Activated B cell treated with CpG ODN at 0.5 μM for 24 hours (primary cell): ENCODE data around the gene LONRF2. TPM values are rescaled to one million over a fixed set of nuclear protein-coding genes. Genes with fewer than 3 reads are reported as not detected.

Source experiments
- ATAC-seq: fragments of 200-7000 bp; cut with Tn5 transposase; one replicate; pipeline ENCODE4 v1.10.0; 2021; ENCODE audit warnings: low read depth, mild to moderate bottlenecking, moderate library complexity
- CTCF ChIA-PET: fragments of 350-600 bp; sonication (Branson Sonifier 250); formaldehyde crosslinking; loops from one replicate; lab custom pipeline; 2021; ENCODE audit warnings: antibody characterized with exemption; lab: Charles Lee
- POLR2A ChIA-PET: fragments of 350-600 bp; sonication (Branson Sonifier 250); formaldehyde crosslinking; loops from one replicate; lab custom pipeline; 2021; ENCODE audit warnings: antibody characterized with exemption; lab: Charles Lee
- DNase-seq: peaks from one replicate; pipeline ENCODE4 v3.0.0; 2022
- H3K27ac Mint-ChIP-seq: one replicate; pipeline ENCODE4 v1.8.0; 2020; ENCODE audit warnings: mixed read lengths
- H3K27me3 Mint-ChIP-seq: one replicate; pipeline ENCODE4 v1.8.0; 2021; ENCODE audit warnings: mixed read lengths
- H3K36me3 Mint-ChIP-seq: one replicate; pipeline ENCODE4 v1.8.0; 2021; ENCODE audit warnings: low read depth, mixed read lengths
- H3K4me1 Mint-ChIP-seq: one replicate; pipeline ENCODE4 v1.8.0; 2021; ENCODE audit warnings: mixed read lengths
- H3K4me3 Mint-ChIP-seq: one replicate; pipeline ENCODE4 v1.8.0; 2020; ENCODE audit warnings: mild to moderate bottlenecking, mixed read lengths
- H3K9me3 Mint-ChIP-seq: one replicate; pipeline ENCODE4 v1.8.0; 2020; ENCODE audit warnings: mixed read lengths
- CTCF ChIP-seq: fragments of 200-600 bp; IDR thresholded peaks from one replicate; pipeline ENCODE4 v1.8.0; 2022; ENCODE audit warnings: antibody characterized with exemption, mild to moderate bottlenecking
- intact Hi-C: fragments of 100-400 bp; cut with micrococcal nuclease; formaldehyde crosslinking; loops from one replicate; pipeline ENCODE4 v1.15.1; 2024
- total RNA-seq: library from RNA; stranded (reverse); gene quantifications from 2 replicates; pipeline ENCODE4 v1.2.3, GENCODE V29; 2022

The LONRF2 gene
- total RNA-seq, 1 donor from 2014 or later, result 0.09 TPM

GRCh38 chr2:100271210-100271609 lies 51.1 kb downstream of the LONRF2 start:
- ATAC-seq (no peak), DNase-seq (no peak)
- Mint-ChIP-seq H3K27me3 (no peaks in the 10 kb centered on the region), H3K9me3 (peaks cover 6% of the 10 kb centered on the region), H3K36me3 (no peaks in the 10 kb centered on the region), H3K27ac (no peak overlapping the region), H3K4me3 (no peak overlapping the region), H3K4me1 (peaks cover 8% of the 10 kb centered on the region)
- TF ChIP-seq CTCF, result no peak
- intact Hi-C loops, result no loop called here
- ChIA-PET CTCF (no interaction called here), POLR2A (no interaction called here)

- H3K4me1 Mint-ChIP-seq, result peaks cover 9% of the 10 kb centered on the region
- no peak overlapping the region for H3K4me3 Mint-ChIP-seq
- DNase-seq (no peak), ATAC-seq (no peak)
- ChIA-PET POLR2A (no interaction called here), CTCF (no interaction called here)
- H3K27me3 Mint-ChIP-seq, result no peaks in the 10 kb centered on the region
- H3K36me3 Mint-ChIP-seq, result no peaks in the 10 kb centered on the region
- TF ChIP-seq CTCF, result no peak
- H3K9me3 Mint-ChIP-seq, result peaks cover 6% of the 10 kb centered on the region
- H3K27ac Mint-ChIP-seq, result no peak overlapping the region
- intact Hi-C loops, result no loop called here
These were observed 51.7 kb downstream of the LONRF2 start for GRCh38 chr2:100270381-100271146.

GRCh38 chr2:100269889-100270288 lies 52.4 kb downstream of the LONRF2 start:
- H3K36me3 Mint-ChIP-seq, result no peaks in the 10 kb centered on the region
- H3K27me3 Mint-ChIP-seq, result no peaks in the 10 kb centered on the region
- DNase-seq (no peak), ATAC-seq (no peak)
- H3K4me3 Mint-ChIP-seq, result no peak overlapping the region
- CTCF ChIA-PET, result no interaction called here
- peaks cover 9% of the 10 kb centered on the region for H3K4me1 Mint-ChIP-seq
- H3K27ac Mint-ChIP-seq, result no peak overlapping the region
- no peak for TF ChIP-seq CTCF
- intact Hi-C loops, result no loop called here
- POLR2A ChIA-PET, result no interaction called here
- H3K9me3 Mint-ChIP-seq, result peaks cover 6% of the 10 kb centered on the region

- ATAC-seq (no peak), DNase-seq (no peak)
- Mint-ChIP-seq H3K27me3 (no peaks in the 10 kb centered on the region), H3K27ac (no peak overlapping the region), H3K9me3 (peaks cover 6% of the 10 kb centered on the region), H3K4me3 (no peak overlapping the region), H3K36me3 (no peaks in the 10 kb centered on the region), H3K4me1 (peaks cover 7% of the 10 kb centered on the region)
- ChIA-PET POLR2A (no interaction called here), CTCF (interaction anchor here (1.4 kb wide), 1 partner anchor 112 kb away, joined by 4 read pairs; no protein-coding TSS in a partner anchor)
- no peak for TF ChIP-seq CTCF
- intact Hi-C loops, result no loop called here
These were observed 53.3 kb downstream of the LONRF2 start for GRCh38 chr2:100268986-100269385.

GRCh38 chr2:100267751-100268150 lies 54.5 kb downstream of the LONRF2 start:
- ChIA-PET POLR2A (no interaction called here), CTCF (interaction anchor here (1.6 to 2.5 kb wide), 2 partner anchors 113 to 708 kb away, joined by 4 to 9 read pairs; no protein-coding TSS in a partner anchor)
- intact Hi-C loops, result no loop called here
- Mint-ChIP-seq H3K27ac (no peak overlapping the region), H3K9me3 (peaks cover 6% of the 10 kb centered on the region), H3K4me3 (no peak overlapping the region), H3K4me1 (peaks cover 2% of the 10 kb centered on the region), H3K36me3 (no peaks in the 10 kb centered on the region), H3K27me3 (no peaks in the 10 kb centered on the region)
- no peak for ATAC-seq
- no peak for DNase-seq
- TF ChIP-seq CTCF, result no peak
